Upper lobe of left lung (tissue), 4 donors: ENCODE data around the gene SETD2.

Experiments
- POLR2A ChIP-seq, 4 donors: fragments of 450-650 bp; IDR thresholded peaks; one replicate each; pipeline ENCODE4 v1.5.1; 2016 to 2017; ENCODE audit warnings: antibody characterized with exemption in 4 of 4, mild to moderate bottlenecking in 2 of 4
- POLR2AphosphoS5 ChIP-seq, 2 donors: sonication (generic); formaldehyde crosslinking; IDR thresholded peaks; one replicate each; pipeline ENCODE4 v1.5.1; 2017; ENCODE audit warnings: antibody characterized with exemption in 2 of 2
- TF ChIP-seq, protein P1 (sequence below), 6 experiments: fragments of 450-650 bp in 4 of 6; fragments of 200-600 bp in 2 of 6; sonication (generic) in 2 of 6; IDR thresholded peaks; one replicate each; pipeline ENCODE4 v1.5.1; 2016 to 2019; ENCODE audit warnings: antibody characterized with exemption in 6 of 6

DNA sequence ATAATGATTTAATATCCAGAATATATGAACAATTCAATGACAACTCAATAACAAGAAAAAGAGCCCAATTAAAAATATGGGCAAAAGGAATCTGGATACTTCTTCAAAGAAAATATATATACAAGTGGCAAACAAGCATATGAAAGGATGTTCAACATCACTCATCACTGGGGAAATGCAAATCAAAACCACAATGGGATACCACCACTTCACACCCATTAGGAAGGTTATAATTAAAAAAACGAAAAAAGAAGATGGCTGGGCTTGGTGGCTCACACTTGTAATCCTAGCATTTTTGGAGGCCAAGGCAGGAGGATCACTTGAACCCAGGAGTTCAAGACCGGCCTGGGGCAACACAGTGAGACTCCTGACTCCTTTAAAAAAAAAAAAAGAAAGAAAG, 191.5 kb downstream of the SETD2 start:
- TF ChIP-seq POLR2A (IDR thresholded peaks at IDR 0.05), result no peak
- TF ChIP-seq, protein P1, sequence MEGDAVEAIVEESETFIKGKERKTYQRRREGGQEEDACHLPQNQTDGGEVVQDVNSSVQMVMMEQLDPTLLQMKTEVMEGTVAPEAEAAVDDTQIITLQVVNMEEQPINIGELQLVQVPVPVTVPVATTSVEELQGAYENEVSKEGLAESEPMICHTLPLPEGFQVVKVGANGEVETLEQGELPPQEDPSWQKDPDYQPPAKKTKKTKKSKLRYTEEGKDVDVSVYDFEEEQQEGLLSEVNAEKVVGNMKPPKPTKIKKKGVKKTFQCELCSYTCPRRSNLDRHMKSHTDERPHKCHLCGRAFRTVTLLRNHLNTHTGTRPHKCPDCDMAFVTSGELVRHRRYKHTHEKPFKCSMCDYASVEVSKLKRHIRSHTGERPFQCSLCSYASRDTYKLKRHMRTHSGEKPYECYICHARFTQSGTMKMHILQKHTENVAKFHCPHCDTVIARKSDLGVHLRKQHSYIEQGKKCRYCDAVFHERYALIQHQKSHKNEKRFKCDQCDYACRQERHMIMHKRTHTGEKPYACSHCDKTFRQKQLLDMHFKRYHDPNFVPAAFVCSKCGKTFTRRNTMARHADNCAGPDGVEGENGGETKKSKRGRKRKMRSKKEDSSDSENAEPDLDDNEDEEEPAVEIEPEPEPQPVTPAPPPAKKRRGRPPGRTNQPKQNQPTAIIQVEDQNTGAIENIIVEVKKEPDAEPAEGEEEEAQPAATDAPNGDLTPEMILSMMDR (IDR thresholded peaks at IDR 0.05), result no peak
- TF ChIP-seq POLR2AphosphoS5 (IDR thresholded peaks at IDR 0.05), result no peak
